Measurements from ENCODE around the gene TNNT1. TPM values are rescaled to one million over a fixed set of nuclear protein-coding genes. Genes with fewer than 3 reads are reported as not detected.

TNNT1 gene
- total RNA-seq, 2 donors from 2014 or later, result 8.5 to 87.9 TPM

- Histone ChIP-seq H3K36me3 (no peaks in the 10 kb centered on the region), H3K9me3 (no peaks in the 10 kb centered on the region), H3K4me3 (no peak overlapping the region), H3K27me3 (replicated peaks; ENCODE audit: insufficient read depth) (peaks cover 29% of the 10 kb centered on the region), H3K27ac (no peak overlapping the region), H3K4me1 (replicated peaks) (no peaks in the 10 kb centered on the region)
- intact Hi-C loops (cut with DNase I), result no loop called here
- WGBS, result 79% methylated on average over 5 of the region's 5 CpGs
- DNase-seq (ENCODE audit: low spot score), result no peak
- TF ChIP-seq POLR2AphosphoS5 (IDR thresholded peaks at IDR 0.05) (no peak), POLR2A (IDR thresholded peaks at IDR 0.05) (no peak)
- TF ChIP-seq, protein P1, sequence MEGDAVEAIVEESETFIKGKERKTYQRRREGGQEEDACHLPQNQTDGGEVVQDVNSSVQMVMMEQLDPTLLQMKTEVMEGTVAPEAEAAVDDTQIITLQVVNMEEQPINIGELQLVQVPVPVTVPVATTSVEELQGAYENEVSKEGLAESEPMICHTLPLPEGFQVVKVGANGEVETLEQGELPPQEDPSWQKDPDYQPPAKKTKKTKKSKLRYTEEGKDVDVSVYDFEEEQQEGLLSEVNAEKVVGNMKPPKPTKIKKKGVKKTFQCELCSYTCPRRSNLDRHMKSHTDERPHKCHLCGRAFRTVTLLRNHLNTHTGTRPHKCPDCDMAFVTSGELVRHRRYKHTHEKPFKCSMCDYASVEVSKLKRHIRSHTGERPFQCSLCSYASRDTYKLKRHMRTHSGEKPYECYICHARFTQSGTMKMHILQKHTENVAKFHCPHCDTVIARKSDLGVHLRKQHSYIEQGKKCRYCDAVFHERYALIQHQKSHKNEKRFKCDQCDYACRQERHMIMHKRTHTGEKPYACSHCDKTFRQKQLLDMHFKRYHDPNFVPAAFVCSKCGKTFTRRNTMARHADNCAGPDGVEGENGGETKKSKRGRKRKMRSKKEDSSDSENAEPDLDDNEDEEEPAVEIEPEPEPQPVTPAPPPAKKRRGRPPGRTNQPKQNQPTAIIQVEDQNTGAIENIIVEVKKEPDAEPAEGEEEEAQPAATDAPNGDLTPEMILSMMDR (IDR thresholded peaks at IDR 0.05), result no peak
Measured at GRCh38 chr19:55171440-55171839, 22.4 kb upstream of the TNNT1 start.

- H3K4me1 ChIP-seq (replicated peaks), result no peaks in the 10 kb centered on the region
- H3K27me3 ChIP-seq (replicated peaks; ENCODE audit: insufficient read depth), result peaks cover 16% of the 10 kb centered on the region
- no peaks in the 10 kb centered on the region for H3K36me3 ChIP-seq
- DNase-seq (ENCODE audit: low spot score), result no peak
- WGBS, result 73% methylated on average over 4 of the region's 4 CpGs
- H3K4me3 ChIP-seq, result no peak overlapping the region
- no peaks in the 10 kb centered on the region for H3K9me3 ChIP-seq
- TF ChIP-seq POLR2A (IDR thresholded peaks at IDR 0.05) (no peak), POLR2AphosphoS5 (IDR thresholded peaks at IDR 0.05) (no peak)
- H3K27ac ChIP-seq, result no peak overlapping the region
- intact Hi-C loops (cut with DNase I), result no loop called here
Measured at GRCh38 chr19:55169136-55169535, 20.1 kb upstream of the TNNT1 start.

GRCh38 chr19:55166530-55167268 is 17.7 kb upstream of the TNNT1 start, which contains the start of gene DNAAF3:
Gene DNAAF3 (minus strand): TSS chr19:55166613. CDS start chr19:55166413, 200 bp downstream.
- Histone ChIP-seq H3K4me1 (replicated peaks) (no peaks in the 10 kb centered on the region), H3K36me3 (no peaks in the 10 kb centered on the region), H3K4me3 (peak within 1 kb of the TSS in 1 of 2 donors; percentile 32), H3K27me3 (replicated peaks; ENCODE audit: insufficient read depth) (peaks cover 14% of the 10 kb centered on the region), H3K27ac (no peak within 1 kb of the TSS), H3K9me3 (no peaks in the 10 kb centered on the region)
- 2% methylated on average over 33 of the region's 33 CpGs for WGBS
- DNase-seq (ENCODE audit: low spot score), result peak; percentile 90
- TF ChIP-seq POLR2AphosphoS5 (IDR thresholded peaks at IDR 0.05) (peak; percentile 76), POLR2A (IDR thresholded peaks at IDR 0.05) (no peak)
- TF ChIP-seq, protein P1 (IDR thresholded peaks at IDR 0.05), result no peak
- intact Hi-C loops (cut with DNase I), result no loop called here

- Histone ChIP-seq H3K9me3 (no peaks in the 10 kb centered on the region), H3K4me1 (replicated peaks) (no peaks in the 10 kb centered on the region), H3K36me3 (no peaks in the 10 kb centered on the region), H3K27ac (no peak overlapping the region), H3K4me3 (peak overlapping the region in 1 of 2 donors; percentile 32), H3K27me3 (replicated peaks; ENCODE audit: insufficient read depth) (peaks cover 21% of the 10 kb centered on the region)
- WGBS, result 2% methylated on average over 34 of the region's 34 CpGs
- intact Hi-C loops (cut with DNase I), result no loop called here
- DNase-seq (ENCODE audit: low spot score), result no peak
- TF ChIP-seq POLR2A (IDR thresholded peaks at IDR 0.05), result no peak
- no peak for TF ChIP-seq POLR2AphosphoS5 (IDR thresholded peaks at IDR 0.05)
- TF ChIP-seq, protein P1 (IDR thresholded peaks at IDR 0.05), result peak in 3 of 4 experiments; percentile 13 to 30 (median 18)
Measured at GRCh38 chr19:55165952-55166529, 17.0 kb upstream of the TNNT1 start.

- H3K4me1 ChIP-seq (replicated peaks), result no peaks in the 10 kb centered on the region
- no peaks in the 10 kb centered on the region for H3K9me3 ChIP-seq
- H3K27ac ChIP-seq, result no peak overlapping the region
- intact Hi-C loops (cut with DNase I), result no loop called here
- DNase-seq (ENCODE audit: low spot score), result no peak
- peaks cover 36% of the 10 kb centered on the region for H3K27me3 ChIP-seq (replicated peaks; ENCODE audit: insufficient read depth)
- H3K4me3 ChIP-seq, result no peak overlapping the region
- H3K36me3 ChIP-seq, result no peaks in the 10 kb centered on the region
- TF ChIP-seq POLR2AphosphoS5 (IDR thresholded peaks at IDR 0.05) (no peak), POLR2A (IDR thresholded peaks at IDR 0.05) (no peak)
- TF ChIP-seq, protein P1 (IDR thresholded peaks at IDR 0.05), result no peak
- 26% methylated on average over 61 of the region's 61 CpGs for WGBS
Measured at GRCh38 chr19:55161571-55162322, 12.7 kb upstream of the TNNT1 start.

Measured in prostate gland (tissue), 2 donors.